OCI-LY1 (cell line): ENCODE data around the gene NDRG2.

Source experiments
- H2AFZ ChIP-seq: fragments of 200-600 bp; sonication (generic), shearing (Covaris generic); 2 replicates; pipeline ENCODE4 v1.6.0; 2014; ENCODE audit warnings: antibody characterized with exemption, mild to moderate bottlenecking, low read length
- H3F3A ChIP-seq: fragments of 200-600 bp; sonication (generic), shearing (Covaris generic); 2 replicates; pipeline ENCODE4 v1.6.0; 2014; ENCODE audit warnings: mild to moderate bottlenecking, antibody characterized with exemption, low read length, moderate library complexity; ENCODE audit not compliant: insufficient read depth
- H3K27ac ChIP-seq: fragments of 200-600 bp; sonication (generic); 2 replicates; pipeline ENCODE4 v1.5.1; 2014; ENCODE audit warnings: low read length, mixed run types, mild to moderate bottlenecking, low read depth; ENCODE audit not compliant: poor library complexity, severe bottlenecking
- H3K27me3 ChIP-seq: fragments of 200-600 bp; sonication (generic); 2 replicates; pipeline ENCODE4 v1.6.0; 2014; ENCODE audit warnings: antibody characterized with exemption, mild to moderate bottlenecking, low read length, moderate library complexity; ENCODE audit not compliant: insufficient read depth
- H3K36me3 ChIP-seq: fragments of 200-600 bp; sonication (generic); 2 replicates; pipeline ENCODE4 v1.6.1; 2014; ENCODE audit warnings: mild to moderate bottlenecking, antibody characterized with exemption, low read length, moderate library complexity, mixed read lengths; ENCODE audit not compliant: insufficient read depth
- H3K4me1 ChIP-seq: fragments of 200-600 bp; sonication (generic); 2 replicates; pipeline ENCODE4 v1.5.1; 2014; ENCODE audit warnings: mild to moderate bottlenecking, low read length, moderate library complexity; ENCODE audit not compliant: insufficient read depth, severe bottlenecking
- H3K4me2 ChIP-seq: fragments of 200-600 bp; sonication (generic), shearing (Covaris generic); 2 replicates; pipeline ENCODE4 v1.6.1; 2014; ENCODE audit warnings: low read length
- H3K4me3 ChIP-seq: fragments of 200-600 bp; sonication (generic); 2 replicates; pipeline ENCODE4 v1.5.1; 2014; ENCODE audit warnings: low read length, low read depth, mild to moderate bottlenecking, mixed read lengths; ENCODE audit not compliant: poor library complexity, severe bottlenecking
- H3K79me2 ChIP-seq: fragments of 200-600 bp; shearing (Covaris generic); 2 replicates; pipeline ENCODE4 v1.6.1; 2016; ENCODE audit warnings: mixed run types, low read length, mixed read lengths; ENCODE audit not compliant: insufficient read depth
- H3K9ac ChIP-seq: fragments of 200-600 bp; sonication (generic), shearing (Covaris generic); 2 replicates; pipeline ENCODE4 v1.6.1; 2014; ENCODE audit warnings: mild to moderate bottlenecking, low read length, mixed read lengths
- H3K9me2 ChIP-seq: fragments of 200-600 bp; sonication (generic), shearing (Covaris generic); 2 replicates; pipeline ENCODE4 v1.6.1; 2014; ENCODE audit warnings: low read depth, mild to moderate bottlenecking, low read length, mixed read lengths
- H3K9me3 ChIP-seq: fragments of 200-600 bp; shearing (Covaris generic); 2 replicates; pipeline ENCODE4 v1.6.1; 2014; ENCODE audit warnings: low read length, mixed read lengths
- H4K20me1 ChIP-seq: fragments of 200-600 bp; sonication (generic), shearing (Covaris generic); 2 replicates; pipeline ENCODE4 v1.6.0; 2016; ENCODE audit warnings: mild to moderate bottlenecking, low read length; ENCODE audit not compliant: insufficient read depth
- EZH2 ChIP-seq: fragments of 200-600 bp; sonication (generic), shearing (Covaris generic); IDR thresholded peaks from 2 replicates; pipeline ENCODE4 v1.8.0; 2017; ENCODE audit warnings: borderline replicate concordance, mixed run types, mild to moderate bottlenecking, antibody characterized with exemption, low read length, moderate library complexity, mixed read lengths
- TF ChIP-seq, protein P1 (sequence below): fragments of 200-600 bp; sonication (generic), shearing (Covaris generic); IDR thresholded peaks from 2 replicates; pipeline ENCODE4 v1.5.1; 2017; ENCODE audit warnings: mild to moderate bottlenecking, antibody characterized with exemption, low read length, moderate library complexity, mixed read lengths

Gene NDRG2

GRCh38 chr14:21072031-21072473 is 47.2 kb upstream of the NDRG2 start:
- Histone ChIP-seq H3K27ac (no peak overlapping the region), H3K9me3 (no peaks in the 10 kb centered on the region), H3K4me1 (peaks cover 22% of the 10 kb centered on the region), H3K27me3 (peaks cover 10% of the 10 kb centered on the region), H3K4me3 (peak overlapping the region; percentile 55), H3K79me2 (no peaks in the 10 kb centered on the region), H3K9me2 (no peaks in the 10 kb centered on the region), H3K36me3 (no peaks in the 10 kb centered on the region), H4K20me1 (no peaks in the 10 kb centered on the region), H3K9ac (no peak overlapping the region), H3K4me2 (peak overlapping the region; percentile 78), H3F3A (no peaks in the 10 kb centered on the region), H2AFZ (no peak overlapping the region)
- TF ChIP-seq, protein P1, sequence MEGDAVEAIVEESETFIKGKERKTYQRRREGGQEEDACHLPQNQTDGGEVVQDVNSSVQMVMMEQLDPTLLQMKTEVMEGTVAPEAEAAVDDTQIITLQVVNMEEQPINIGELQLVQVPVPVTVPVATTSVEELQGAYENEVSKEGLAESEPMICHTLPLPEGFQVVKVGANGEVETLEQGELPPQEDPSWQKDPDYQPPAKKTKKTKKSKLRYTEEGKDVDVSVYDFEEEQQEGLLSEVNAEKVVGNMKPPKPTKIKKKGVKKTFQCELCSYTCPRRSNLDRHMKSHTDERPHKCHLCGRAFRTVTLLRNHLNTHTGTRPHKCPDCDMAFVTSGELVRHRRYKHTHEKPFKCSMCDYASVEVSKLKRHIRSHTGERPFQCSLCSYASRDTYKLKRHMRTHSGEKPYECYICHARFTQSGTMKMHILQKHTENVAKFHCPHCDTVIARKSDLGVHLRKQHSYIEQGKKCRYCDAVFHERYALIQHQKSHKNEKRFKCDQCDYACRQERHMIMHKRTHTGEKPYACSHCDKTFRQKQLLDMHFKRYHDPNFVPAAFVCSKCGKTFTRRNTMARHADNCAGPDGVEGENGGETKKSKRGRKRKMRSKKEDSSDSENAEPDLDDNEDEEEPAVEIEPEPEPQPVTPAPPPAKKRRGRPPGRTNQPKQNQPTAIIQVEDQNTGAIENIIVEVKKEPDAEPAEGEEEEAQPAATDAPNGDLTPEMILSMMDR, result no peak
- TF ChIP-seq EZH2, result no peak

DNA sequence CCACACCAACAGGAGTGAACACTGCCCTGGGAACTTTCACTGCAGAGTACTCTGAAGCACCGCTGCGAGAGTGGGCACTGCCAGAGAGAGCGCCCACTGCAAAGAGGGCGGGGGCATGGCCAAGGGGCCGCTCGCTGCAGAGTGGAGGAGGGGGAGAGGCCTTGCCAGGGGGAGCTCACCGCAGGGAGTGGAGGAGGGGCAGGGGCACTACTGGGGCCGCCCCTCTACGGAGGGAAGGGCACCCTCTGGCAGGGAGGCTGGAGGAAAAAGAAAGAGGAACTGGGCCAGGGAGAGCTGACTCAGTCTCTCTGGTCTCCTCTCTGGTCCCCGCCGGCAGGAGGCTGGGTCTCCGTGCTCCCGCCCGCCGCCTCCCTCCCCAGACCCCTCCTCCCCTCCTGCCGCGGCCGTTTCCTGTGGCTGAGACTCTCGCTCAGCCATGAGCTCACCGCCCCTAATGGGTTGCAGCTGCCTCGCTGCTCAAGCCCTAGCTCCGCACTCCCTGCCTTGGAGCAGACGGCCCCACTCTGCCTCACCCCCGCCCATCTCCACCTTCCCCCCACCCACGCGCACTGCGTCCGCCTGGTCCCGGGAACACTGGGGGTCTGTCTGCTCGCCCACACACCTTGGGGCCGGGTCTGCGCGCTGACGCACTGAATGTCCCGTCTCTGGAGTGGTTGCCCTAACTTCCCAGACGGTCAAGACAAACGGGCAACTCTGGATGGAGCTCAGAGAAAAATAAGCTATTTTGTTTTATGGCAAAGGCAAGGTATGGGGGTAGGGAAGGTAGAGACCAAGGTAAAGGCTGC is 46.6 kb upstream of the NDRG2 start:
- TF ChIP-seq EZH2, result no peak
- TF ChIP-seq, protein P1, result no peak
- no peak overlapping the region; the same call in 1 of the 2 replicates for H3K9ac ChIP-seq
- H4K20me1 ChIP-seq, result no peaks in the 10 kb centered on the region
- no peak overlapping the region for H3K27ac ChIP-seq
- H3K27me3 ChIP-seq, result peaks cover 10% of the 10 kb centered on the region
- H3F3A ChIP-seq, result no peaks in the 10 kb centered on the region
- no peak overlapping the region for H2AFZ ChIP-seq
- H3K36me3 ChIP-seq, result no peaks in the 10 kb centered on the region
- no peaks in the 10 kb centered on the region for H3K9me2 ChIP-seq
- H3K9me3 ChIP-seq, result no peaks in the 10 kb centered on the region
- peaks cover 22% of the 10 kb centered on the region for H3K4me1 ChIP-seq
- no peaks in the 10 kb centered on the region for H3K79me2 ChIP-seq
- H3K4me3 ChIP-seq, result peak overlapping the region; percentile 55
- peak overlapping the region; percentile 78 for H3K4me2 ChIP-seq

GRCh38 chr14:21070610-21071224 is 45.9 kb upstream of the NDRG2 start:
- no peaks in the 10 kb centered on the region for H3K36me3 ChIP-seq
- H2AFZ ChIP-seq, result no peak overlapping the region

More at GRCh38 chr14:21070610-21071224, 45.9 kb upstream of the NDRG2 start:
- no peaks in the 10 kb centered on the region for H3K9me3 ChIP-seq
- peak overlapping the region; percentile 14; the same call in 1 of the 2 replicates for H3K9ac ChIP-seq
- H3K79me2 ChIP-seq, result no peaks in the 10 kb centered on the region
- H3K27ac ChIP-seq, result no peak overlapping the region
- TF ChIP-seq, protein P1, result no peak
- no peak for TF ChIP-seq EZH2
- peak overlapping the region; percentile 78 for H3K4me2 ChIP-seq
- H3K4me3 ChIP-seq, result peak overlapping the region; percentile 55
- no peaks in the 10 kb centered on the region for H3F3A ChIP-seq
- peaks cover 22% of the 10 kb centered on the region for H3K4me1 ChIP-seq
- no peaks in the 10 kb centered on the region for H3K9me2 ChIP-seq
- H4K20me1 ChIP-seq, result no peaks in the 10 kb centered on the region
- peaks cover 10% of the 10 kb centered on the region for H3K27me3 ChIP-seq
